Common myeloid progenitor, CD34-positive (primary cell): ENCODE results near the gene PSD.

Source experiments
- CTCF ChIA-PET: fragments of 350-600 bp; sonication (Branson Sonifier 250); formaldehyde crosslinking; loops from one replicate; lab custom pipeline; 2021; ENCODE audit warnings: antibody characterized with exemption; lab: Charles Lee
- POLR2A ChIA-PET: fragments of 350-600 bp; sonication (Branson Sonifier 250); formaldehyde crosslinking; loops from one replicate; lab custom pipeline; 2021; ENCODE audit warnings: antibody characterized with exemption; lab: Charles Lee
- DNase-seq, 3 donors: peaks; one replicate each; pipeline versions ENCODE4 v3.0.0 to v3.0.0-alpha.2; 2013
- H3K27ac ChIP-seq, 2 experiments: 1 replicate in 1 of 2; 2 replicates in 1 of 2; pipeline ENCODE4 v1.7.0; 2013; ENCODE audit warnings: inconsistent platforms in 2 of 2, low read length in 2 of 2, mild to moderate bottlenecking in 2 of 2, low read depth in 1 of 2, moderate library complexity in 1 of 2; ENCODE audit not compliant: severe bottlenecking in 2 of 2, insufficient read depth in 1 of 2, poor library complexity in 1 of 2
- H3K27me3 ChIP-seq, 5 experiments: replicated peaks in 2 of 5; 1 replicate in 3 of 5; 2 replicates in 2 of 5; pipeline versions ENCODE4 v1.6.1 to v1.7.0; 2013; ENCODE audit warnings: low read length in 4 of 5, mild to moderate bottlenecking in 2 of 5, moderate library complexity in 2 of 5, inconsistent platforms in 1 of 5; ENCODE audit not compliant: insufficient read depth in 5 of 5, control insufficient read depth in 4 of 5
- H3K36me3 ChIP-seq, 4 experiments: 1 replicate in 2 of 4; 2 replicates in 2 of 4; pipeline versions ENCODE4 v1.6.1 to v1.7.0; 2013; ENCODE audit warnings: low read length in 3 of 4, control low read depth in 1 of 4, mild to moderate bottlenecking in 1 of 4; ENCODE audit not compliant: control insufficient read depth in 4 of 4, insufficient read depth in 4 of 4
- H3K4me1 ChIP-seq, 4 experiments: 1 replicate in 3 of 4; 2 replicates in 1 of 4; pipeline versions ENCODE4 v1.6.1 to v1.7.1; 2013; ENCODE audit warnings: low read length in 3 of 4, mild to moderate bottlenecking in 3 of 4, control low read depth in 1 of 4, inconsistent platforms in 1 of 4, moderate library complexity in 1 of 4; ENCODE audit not compliant: control insufficient read depth in 4 of 4, insufficient read depth in 4 of 4; ENCODE audit errors: control extremely low read depth in 1 of 4
- H3K4me3 ChIP-seq, 7 experiments: 1 replicate in 4 of 7; 2 replicates in 3 of 7; pipeline versions ENCODE4 v1.5.1 to v1.7.0; 2013; ENCODE audit warnings: mild to moderate bottlenecking in 7 of 7, low read length in 6 of 7, moderate library complexity in 6 of 7, inconsistent platforms in 2 of 7, low read depth in 2 of 7, control low read depth in 1 of 7; ENCODE audit not compliant: insufficient read depth in 4 of 7, control insufficient read depth in 1 of 7; ENCODE audit errors: extremely low read depth in 1 of 7
- H3K9me3 ChIP-seq, 5 experiments: 1 replicate in 4 of 5; 2 replicates in 1 of 5; pipeline versions ENCODE4 v1.6.1 to v1.7.1; 2013; ENCODE audit warnings: low read length in 4 of 5, mild to moderate bottlenecking in 2 of 5, inconsistent platforms in 1 of 5, low read depth in 1 of 5, moderate library complexity in 1 of 5; ENCODE audit not compliant: control insufficient read depth in 4 of 5, insufficient read depth in 2 of 5; ENCODE audit errors: control extremely low read depth in 1 of 5
- WGBS: methylation state at CpG from one replicate; pipeline ENCODE4 v1.1.5; 2013; ENCODE audit not compliant: insufficient coverage; 5-methylcytosine and 5-hydroxymethylcytosine counted together

PSD gene

DNA sequence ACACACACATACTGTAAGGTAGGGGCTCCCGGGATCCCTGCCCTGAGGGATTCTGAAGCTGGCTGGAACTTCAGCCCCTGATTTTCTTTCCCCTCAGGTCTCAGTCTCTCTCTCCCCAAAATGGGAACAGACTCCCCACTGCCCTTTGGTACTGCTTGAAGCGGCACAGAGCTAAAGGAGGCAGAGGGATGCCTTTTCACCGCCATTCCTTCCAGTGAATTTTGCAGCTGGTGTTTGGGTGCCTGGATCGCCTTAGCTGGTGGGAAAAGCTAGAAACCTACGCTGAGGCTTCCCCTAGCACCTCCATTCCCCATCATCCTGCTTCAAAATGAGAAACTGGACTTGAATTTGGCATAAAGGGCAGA, 16.5 kb upstream of the PSD start:
- H3K27me3 ChIP-seq: no peaks in the 10 kb centered on the region
- POLR2A ChIA-PET: interaction anchor here (0.6 kb wide), 1 partner anchor 15 kb away, joined by 3 read pairs; no protein-coding TSS in a partner anchor
- 30% methylated on average over 3 of the region's 5 CpGs for WGBS
- H3K4me1 ChIP-seq: peaks cover 14 to 63% (median 59%) of the 10 kb centered on the region in 4 experiments
- CTCF ChIA-PET: interaction anchor here (1.0 to 8.3 kb wide), 7 partner anchors 11 to 53 kb away, joined by 3 to 71 read pairs (median 3); partner anchors contain the start of genes C10orf95 and FBXL15
- H3K36me3 ChIP-seq: peaks cover 0 to 10% (median 0%) of the 10 kb centered on the region in 4 experiments
- H3K27ac ChIP-seq: peak overlapping the region; percentile 40 to 85
- no peak for DNase-seq
- H3K9me3 ChIP-seq: no peaks in the 10 kb centered on the region
- H3K4me3 ChIP-seq: peak overlapping the region in 6 of 7 experiments; percentile 58 to 91 (median 68)

DNA sequence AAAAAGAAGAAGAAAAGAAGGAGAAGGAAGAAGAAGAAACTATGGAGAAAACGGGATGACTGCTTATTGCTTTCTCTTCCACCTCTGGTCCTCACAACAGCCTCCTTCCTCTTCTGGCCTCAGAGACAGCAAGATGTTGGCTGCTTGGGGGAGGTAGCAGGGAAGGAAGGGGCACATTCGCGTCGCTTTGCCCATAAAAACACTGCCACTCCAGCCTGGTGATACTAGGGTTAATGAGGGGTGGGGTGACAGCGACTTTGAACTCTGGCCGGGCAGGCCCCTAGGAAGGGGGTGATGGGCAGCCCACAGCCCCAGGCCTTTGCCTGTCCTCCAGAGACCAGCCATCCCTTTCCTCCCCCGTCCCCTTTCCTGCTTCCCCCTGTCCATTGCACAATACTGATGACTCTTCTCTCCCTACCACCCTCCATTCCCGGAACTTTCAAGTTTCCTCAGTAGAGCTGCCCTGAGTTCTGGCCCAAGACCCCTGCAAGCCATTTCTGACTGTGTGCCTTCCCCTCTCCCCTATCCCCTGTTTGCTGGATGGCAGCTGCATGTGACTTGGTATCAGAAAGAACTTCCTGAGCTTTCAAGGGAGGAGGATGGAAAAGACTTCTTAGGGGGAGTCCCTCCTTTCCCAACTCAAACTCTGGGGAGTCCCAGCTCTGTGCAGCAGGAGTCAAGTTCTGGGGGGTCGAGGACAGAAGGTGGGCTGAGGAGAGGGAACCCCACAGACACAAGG, 16.0 kb upstream of the PSD start:
- 23% methylated on average over 3 of the region's 9 CpGs for WGBS
- ChIA-PET CTCF (interaction anchor here (1.0 to 8.3 kb wide), 8 partner anchors 11 to 44 kb away, joined by 3 to 71 read pairs (median 4); partner anchors contain the start of genes C10orf95 and FBXL15), POLR2A (no interaction called here)
- H3K36me3 ChIP-seq: peaks cover 0 to 10% (median 0%) of the 10 kb centered on the region in 4 experiments
- peak overlapping the region in 6 of 7 experiments; percentile 58 to 91 (median 68) for H3K4me3 ChIP-seq
- no peaks in the 10 kb centered on the region for H3K27me3 ChIP-seq
- H3K27ac ChIP-seq: peak overlapping the region in 1 of 2 experiments; percentile 85
- peaks cover 14 to 63% (median 59%) of the 10 kb centered on the region in 4 experiments for H3K4me1 ChIP-seq
- DNase-seq: peak in 2 of 3 donors; percentile 38 to 52
- no peaks in the 10 kb centered on the region for H3K9me3 ChIP-seq

DNA sequence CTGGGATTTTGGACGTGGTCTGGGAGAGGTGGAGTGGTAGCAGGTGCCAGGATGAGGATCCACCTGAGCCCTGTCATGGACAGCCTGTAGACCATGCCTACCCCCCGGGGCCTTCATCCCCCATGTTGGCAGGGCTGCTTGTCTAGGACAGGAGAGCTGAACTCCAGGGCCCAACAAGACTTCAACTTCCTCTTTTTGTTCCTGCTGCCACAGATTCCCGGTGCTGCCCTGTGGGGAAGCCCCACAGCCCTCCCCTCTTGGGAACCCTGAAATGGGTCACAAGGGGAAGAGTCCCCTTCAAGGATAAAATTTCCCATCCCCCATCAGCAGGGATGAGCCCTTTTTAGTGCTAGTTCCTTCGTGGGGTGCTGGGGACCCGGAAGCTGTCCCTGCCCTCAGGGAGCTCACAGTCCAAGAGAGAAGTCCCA, 15.0 kb upstream of the PSD start:
- WGBS: 16% methylated on average over 4 of the region's 5 CpGs

DNA sequence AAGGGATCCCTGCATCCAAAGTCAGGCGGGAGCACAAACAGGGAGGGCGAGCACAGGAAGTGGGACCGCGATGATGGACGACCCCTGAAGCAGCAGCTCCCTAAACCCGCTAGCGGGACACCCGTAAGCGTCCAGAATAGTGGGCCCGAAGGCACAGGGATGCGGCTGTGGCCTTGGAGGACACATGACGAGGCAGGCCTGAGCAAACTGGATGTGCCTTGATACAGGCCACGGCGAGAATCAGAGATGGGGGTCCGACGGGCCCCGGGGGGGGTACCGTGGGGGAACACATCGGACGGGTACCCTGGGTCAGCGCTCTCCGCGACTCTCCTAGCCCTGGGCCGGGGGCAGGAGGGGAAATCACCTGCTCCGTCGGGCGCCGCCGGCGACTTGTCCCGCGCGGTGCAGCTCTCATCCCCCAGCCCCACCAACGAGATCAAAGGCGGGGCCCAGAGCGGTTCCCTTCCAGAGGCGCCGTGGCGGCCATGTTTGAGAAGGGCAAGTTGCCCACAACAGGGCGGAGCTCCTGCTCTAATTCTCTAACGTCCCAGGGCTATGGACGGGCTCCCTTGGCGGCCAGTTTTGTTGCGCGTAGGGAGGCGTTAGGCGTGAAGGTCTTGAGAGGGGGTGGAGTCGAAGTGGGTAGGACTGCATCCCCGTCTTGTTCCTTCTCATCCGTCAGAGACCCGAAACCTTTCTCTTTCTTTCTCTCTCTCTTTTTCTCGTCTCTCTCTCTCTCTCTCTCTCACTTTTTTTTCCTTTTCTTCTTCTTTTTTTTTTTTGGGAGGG, 13.8 kb upstream of the PSD start, which contains the start of gene CUEDC2:
Gene CUEDC2 (minus strand): TSS at position 413 of the 789 bp plus-strand sequence. CDS start 7,386 bp downstream, outside the sequence.
- CTCF ChIA-PET: interaction anchor here (0.7 to 8.3 kb wide), 8 partner anchors 8 to 213 kb away, joined by 3 to 71 read pairs (median 5); partner anchors contain the start of gene FBXL15
- under 1% methylated on average over 28 of the region's 52 CpGs for WGBS

More for the DNA sequence above, 15.0 kb upstream of the PSD start:
- Histone ChIP-seq H3K4me3 (peak overlapping the region in 5 of 7 experiments; percentile 3 to 98 (median 64)), H3K36me3 (peaks cover 0 to 10% (median 0%) of the 10 kb centered on the region in 4 experiments), H3K27ac (peak overlapping the region in 1 of 2 experiments; percentile 85), H3K27me3 (no peaks in the 10 kb centered on the region), H3K4me1 (peaks cover 14 to 62% (median 59%) of the 10 kb centered on the region in 4 experiments), H3K9me3 (no peaks in the 10 kb centered on the region)
- DNase-seq: peak in 2 of 3 donors; percentile 79 to 84
- ChIA-PET POLR2A (interaction anchor here (0.6 to 1.2 kb wide), 2 partner anchors 16 to 60 kb away, joined by 3 to 4 read pairs; no protein-coding TSS in a partner anchor), CTCF (interaction anchor here (1.0 to 8.3 kb wide), 5 partner anchors 10 to 34 kb away, joined by 4 to 71 read pairs (median 6); partner anchors contain the start of genes C10orf95 and FBXL15)

DNA sequence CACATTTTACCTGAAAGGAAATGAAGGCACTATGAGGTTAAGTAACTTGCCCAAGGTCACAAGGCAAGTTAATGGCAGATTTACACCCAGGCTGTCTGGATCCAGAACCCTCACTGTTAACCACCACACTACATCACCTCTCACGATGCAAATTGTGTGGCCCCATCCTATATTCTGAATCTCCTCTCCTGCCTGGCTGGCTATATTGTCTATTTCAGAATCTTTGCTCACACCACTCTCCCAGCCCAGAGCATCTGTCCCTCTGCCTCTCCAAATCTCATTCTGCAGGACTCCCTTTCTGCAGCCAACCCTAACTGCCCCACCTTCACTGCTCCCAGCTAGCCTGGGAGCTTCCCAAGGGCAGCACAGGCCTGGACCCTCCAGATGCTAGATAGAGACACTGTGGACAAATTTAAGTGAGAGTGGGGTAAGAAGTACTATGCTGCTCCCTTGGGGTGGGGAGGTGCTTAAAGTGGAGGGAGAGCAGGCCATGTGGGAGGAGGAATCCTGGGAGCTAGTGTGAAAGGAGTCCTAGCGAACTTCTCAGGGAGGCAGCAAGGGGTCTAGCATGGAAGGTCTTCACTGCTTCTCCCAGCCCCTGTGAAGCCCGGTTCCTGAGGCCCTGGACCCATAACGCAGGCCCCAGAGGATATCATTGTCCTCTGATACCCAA, 13.0 kb upstream of the PSD start:
- no peaks in the 10 kb centered on the region for H3K27me3 ChIP-seq
- H3K36me3 ChIP-seq: peaks cover 0 to 3% (median 2%) of the 10 kb centered on the region in 4 experiments
- DNase-seq: no peak
- H3K4me3 ChIP-seq: peak overlapping the region; percentile 56 to 98 (median 83)
- ChIA-PET CTCF (interaction anchor here (0.7 to 8.3 kb wide), 6 partner anchors 8 to 213 kb away, joined by 3 to 71 read pairs (median 4); partner anchors contain the start of gene FBXL15), POLR2A (interaction anchor here (0.6 to 1.7 kb wide), 4 partner anchors 9 to 157 kb away, joined by 3 to 9 read pairs (median 4); partner anchors contain the start of genes FBXL15 and NFKB2)
- H3K4me1 ChIP-seq: peaks cover 14 to 44% (median 42%) of the 10 kb centered on the region in 4 experiments
- 30% methylated on average over 3 of the region's 4 CpGs for WGBS
- H3K27ac ChIP-seq: peak overlapping the region; percentile 64 to 84
- H3K9me3 ChIP-seq: no peaks in the 10 kb centered on the region

More for the DNA sequence above, 13.8 kb upstream of the PSD start, which contains the start of gene CUEDC2:
- Histone ChIP-seq H3K9me3 (no peaks in the 10 kb centered on the region), H3K36me3 (peaks cover 0 to 3% (median 2%) of the 10 kb centered on the region in 4 experiments), H3K27me3 (no peaks in the 10 kb centered on the region), H3K4me3 (peak within 1 kb of the TSS; percentile 56 to 98 (median 83)), H3K4me1 (peaks cover 14 to 49% (median 48%) of the 10 kb centered on the region in 4 experiments), H3K27ac (peak within 1 kb of the TSS; percentile 64 to 84)
- DNase-seq: peak; percentile 96 to 98 (median 98)
- POLR2A ChIA-PET: interaction anchor here (0.6 to 1.7 kb wide), 4 partner anchors 10 to 156 kb away, joined by 3 to 9 read pairs (median 4); partner anchors contain the start of genes FBXL15 and NFKB2

DNA sequence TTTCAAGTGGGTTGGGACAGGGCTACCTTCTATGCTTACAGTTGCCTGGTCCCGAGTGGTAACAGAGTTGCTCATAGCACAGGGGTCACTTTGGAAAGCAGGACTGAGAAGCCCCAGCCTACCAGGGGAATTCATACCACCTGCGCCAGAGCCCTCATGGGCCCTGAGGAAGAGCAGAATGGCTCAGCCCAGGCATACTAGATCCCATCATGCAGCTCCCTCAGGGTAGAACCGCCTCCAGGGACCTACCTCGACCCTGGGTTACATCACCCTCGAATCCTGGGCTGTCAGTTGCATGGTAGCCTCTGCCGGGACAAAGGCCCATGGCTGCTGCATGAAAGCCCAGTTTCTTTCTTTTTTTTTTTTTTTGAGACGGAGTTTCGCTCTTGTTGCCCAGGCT, 10.9 kb upstream of the PSD start:
- POLR2A ChIA-PET: interaction anchor here (0.6 kb wide), 1 partner anchor 34 kb away, joined by 3 read pairs; no protein-coding TSS in a partner anchor
- Histone ChIP-seq H3K27ac (no peak overlapping the region), H3K4me3 (no peak overlapping the region), H3K9me3 (no peaks in the 10 kb centered on the region), H3K36me3 (peaks cover 0 to 10% (median 8%) of the 10 kb centered on the region in 4 experiments), H3K27me3 (no peaks in the 10 kb centered on the region), H3K4me1 (peaks cover 6 to 26% (median 25%) of the 10 kb centered on the region in 4 experiments)
- 88% methylated on average over 5 of the region's 8 CpGs for WGBS
- no peak for DNase-seq
- CTCF ChIA-PET: no interaction called here
